OCI-LY7 (cell line): ENCODE data around the gene PRR4.

Experiments used
- CTCF ChIP-seq: fragments of 200-600 bp; sonication (generic); conservative IDR thresholded peaks from 2 replicates; pipeline ENCODE4 v1.5.1; 2014; ENCODE audit warnings: mild to moderate bottlenecking, antibody characterized with exemption, low read length, moderate library complexity, mixed read lengths
- EZH2phosphoT487 ChIP-seq: fragments of 200-600 bp; sonication (generic); IDR thresholded peaks from 2 replicates; pipeline ENCODE4 v1.6.1; 2018; ENCODE audit warnings: low read depth, borderline replicate concordance, mild to moderate bottlenecking, mixed run types, antibody characterized with exemption, low read length, moderate library complexity, mixed read lengths

GRCh38 chr12:10873378-10873777, 24.1 kb upstream of the PRR4 start:
- TF ChIP-seq CTCF (no peak), EZH2phosphoT487 (no peak)
